Endothelial cell of umbilical vein (primary cell): ENCODE data around the gene ANKRD36C. TPM values are rescaled to one million over a fixed set of nuclear protein-coding genes. Genes with fewer than 3 reads are reported as not detected.
A peak's percentile ranks its signal among the peaks of the same experiment; 100 is the strongest.
"Not testable (repeated sequence)": the region's sequence is repeated elsewhere in the genome, so short reads cannot be mapped to it uniquely, and the experiment has no call there.

Source experiments
- BruUV-seq: library from RNA; stranded (reverse); fragments of 400-500 nt; replicated peaks from 2 replicates; lab custom pipeline; 2021; lab: Mats Ljungman, UMichigan
- CTCF ChIA-PET: fragments of 300-600, 350-600 bp; sonication (Branson Sonifier 250); formaldehyde crosslinking; loops from one replicate; lab custom pipeline; 2021; ENCODE audit warnings: antibody characterized with exemption, inconsistent platforms; lab: Charles Lee
- POLR2A ChIA-PET: fragments of 300-600, 350-600 bp; sonication (Branson Sonifier 250); formaldehyde crosslinking; loops from one replicate; lab custom pipeline; 2021; ENCODE audit warnings: antibody characterized with exemption, inconsistent platforms; lab: Charles Lee
- DNase-seq: peaks from one replicate; pipeline ENCODE4 v3.0.0-alpha.2; 2011; ENCODE audit warnings: low read depth, low spot score
- FAIRE-seq: peaks from 2 replicates; lab custom pipeline; 2011; peaks lifted over from hg19 to GRCh38; lab: Jason Lieb, UNC
- H2AFZ ChIP-seq: 2 replicates; pipeline ENCODE4 v1.6.0; 2012; ENCODE audit warnings: low read depth, low read length, control low read depth, inconsistent platforms
- H3K27ac ChIP-seq: 2 replicates; pipeline ENCODE4 v1.5.1; 2011; ENCODE audit warnings: low read depth, mild to moderate bottlenecking, control low read depth, low read length, moderate library complexity; ENCODE audit not compliant: insufficient read depth
- H3K27me3 ChIP-seq, 2 experiments: 2 replicates each; pipeline versions ENCODE4 v1.6.0 to v1.6.1; 2011; ENCODE audit warnings: low read length in 2 of 2, mixed read lengths in 1 of 2; ENCODE audit not compliant: control insufficient read depth in 2 of 2, insufficient read depth in 2 of 2
- H3K36me3 ChIP-seq, 2 experiments: 2 replicates in 1 of 2; 3 replicates in 1 of 2; pipeline ENCODE4 v1.5.1; 2011; ENCODE audit warnings: low read length in 2 of 2, mild to moderate bottlenecking in 1 of 2, moderate library complexity in 1 of 2; ENCODE audit not compliant: control insufficient read depth in 2 of 2, insufficient read depth in 2 of 2; ENCODE audit errors: extremely low read depth in 1 of 2
- H3K4me1 ChIP-seq: 3 replicates; pipeline ENCODE4 v1.5.1; 2011; ENCODE audit warnings: mild to moderate bottlenecking, low read length; ENCODE audit not compliant: control insufficient read depth, insufficient read depth; ENCODE audit errors: extremely low read depth
- H3K4me2 ChIP-seq: 2 replicates; pipeline ENCODE4 v1.6.1; 2011; ENCODE audit warnings: low read length, control low read depth, mixed read lengths; ENCODE audit not compliant: insufficient read depth
- H3K4me3 ChIP-seq, 3 experiments: fragments of 200-600 bp in 1 of 3; sonication (generic), shearing (Covaris generic) in 1 of 3; replicated peaks in 1 of 3; 2 replicates each; pipeline ENCODE4 v1.5.1; 2011 to 2016; ENCODE audit warnings: control low read depth in 3 of 3, low read length in 3 of 3, mild to moderate bottlenecking in 2 of 3, inconsistent platforms in 1 of 3, low read depth in 1 of 3, moderate library complexity in 1 of 3; ENCODE audit not compliant: insufficient read depth in 1 of 3
- H3K79me2 ChIP-seq: 2 replicates; pipeline ENCODE4 v1.6.0; 2012; ENCODE audit warnings: low read length, inconsistent platforms; ENCODE audit not compliant: control insufficient read depth, insufficient read depth
- H3K9ac ChIP-seq: replicated peaks from 2 replicates; pipeline ENCODE3; 2011; ENCODE audit warnings: low read length, control low read depth; ENCODE audit not compliant: insufficient read depth; ENCODE audit errors: extremely low read depth
- H3K9me1 ChIP-seq: replicated peaks from 3 replicates; pipeline ENCODE4 v1.6.0; 2011; ENCODE audit warnings: mild to moderate bottlenecking, low read length; ENCODE audit not compliant: control insufficient read depth, insufficient read depth; ENCODE audit errors: extremely low read depth
- H3K9me3 ChIP-seq: replicated peaks from 2 replicates; pipeline ENCODE4 v1.5.1; 2012; ENCODE audit warnings: low read length, inconsistent platforms; ENCODE audit not compliant: control insufficient read depth, insufficient read depth
- H4K20me1 ChIP-seq: replicated peaks from 2 replicates; pipeline ENCODE3; 2011; ENCODE audit warnings: mild to moderate bottlenecking, low read length; ENCODE audit not compliant: control insufficient read depth, insufficient read depth; ENCODE audit errors: extremely low read depth
- FOS ChIP-seq: IDR thresholded peaks from 2 replicates; pipeline ENCODE4 v1.6.1; 2011; ENCODE audit warnings: mild to moderate bottlenecking, low read length, moderate library complexity, borderline replicate concordance; ENCODE audit not compliant: insufficient read depth
- GATA2 ChIP-seq: IDR thresholded peaks from 2 replicates; pipeline ENCODE4 v1.7.0; 2011; ENCODE audit warnings: low read depth, mild to moderate bottlenecking, moderate library complexity, mixed read lengths, low read length; ENCODE audit not compliant: insufficient read length, insufficient read depth
- JUN ChIP-seq: IDR thresholded peaks from 2 replicates; pipeline ENCODE4 v1.6.1; 2011; ENCODE audit warnings: borderline replicate concordance, low read depth; ENCODE audit not compliant: insufficient read length, insufficient read depth
- dilution Hi-C: fragments of 300-500 bp; cut with MboI; formaldehyde crosslinking; loops from one replicate; pipeline ENCODE4 v1.15.0; 2019; ENCODE audit warnings: low sequenced_read_pairs; ENCODE audit not compliant: extremely low pct_ligation_motif_present
- intact Hi-C: fragments of 100-400 bp; cut with micrococcal nuclease; formaldehyde crosslinking; loops from one replicate; pipeline ENCODE4 v1.10.0; 2022
- polyA plus RNA-seq, 4 experiments: library from polyadenylated mRNA; depleted of rRNA in 3 of 4; stranded (reverse) in 3 of 4; unstranded in 1 of 4; fragments of >200 nt; gene quantifications; 2 replicates each; pipeline versions ENCODE4 v1.2.1 to v1.2.3, GENCODE V29; 2011 to 2012; ENCODE audit warnings: missing spikeins in 1 of 4
- total RNA-seq: library from RNA; stranded (reverse); gene quantifications from 2 replicates; pipeline ENCODE4 v1.2.3, GENCODE V29; 2021

Gene ANKRD36C
- total and polyA plus RNA-seq, 2 donors (not counting 3 experiments of a cell fraction or from before 2014, with no cell fraction given), result 4.4 to 108 TPM

DNA sequence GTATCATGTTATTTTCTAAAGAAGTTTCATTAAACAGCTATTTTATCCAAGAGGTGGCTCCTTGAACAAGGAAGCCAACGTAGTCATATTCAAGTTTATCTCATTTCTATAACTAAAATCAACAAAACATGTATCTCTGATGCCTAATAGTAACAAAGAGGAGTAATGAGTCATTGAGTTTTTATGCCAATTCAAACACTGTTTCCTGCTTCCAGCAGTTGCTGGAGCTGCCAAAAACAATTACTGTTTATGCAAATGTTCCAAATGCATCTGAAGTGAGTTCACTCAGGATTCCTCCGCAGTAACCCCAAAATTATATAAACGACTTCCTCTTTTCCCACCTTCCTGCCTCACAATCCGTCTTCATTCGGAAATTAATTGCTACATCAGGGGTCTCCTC lies 80.2 kb downstream of the ANKRD36C start:
- H3K4me3 ChIP-seq, H3K9me1 ChIP-seq, POLR2A ChIA-PET, H3K27me3 ChIP-seq, H3K9ac ChIP-seq, FAIRE-seq, intact Hi-C loops, H2AFZ ChIP-seq, CTCF ChIA-PET, BruUV-seq, H3K9me3 ChIP-seq, H3K36me3 ChIP-seq, H3K79me2 ChIP-seq, dilution Hi-C loops, H4K20me1 ChIP-seq: not testable (repeated sequence)
- peak; percentile 75 for DNase-seq
- H3K4me1 ChIP-seq, result peaks cover 52% of the 10 kb centered on the region
- H3K4me2 ChIP-seq, result peak overlapping the region; percentile 43
- peak overlapping the region; percentile 57 for H3K27ac ChIP-seq
- peak; percentile 72 for TF ChIP-seq FOS
- TF ChIP-seq JUN, result peak; percentile 79
- TF ChIP-seq GATA2, result peak; percentile 78

- H3K27ac ChIP-seq, H4K20me1 ChIP-seq, H2AFZ ChIP-seq, intact Hi-C loops, H3K4me3 ChIP-seq, H3K9ac ChIP-seq, dilution Hi-C loops, CTCF ChIA-PET, H3K79me2 ChIP-seq, H3K9me1 ChIP-seq, FAIRE-seq, H3K27me3 ChIP-seq, POLR2A ChIA-PET, BruUV-seq, H3K9me3 ChIP-seq, H3K36me3 ChIP-seq: not testable (repeated sequence)
- peak; percentile 42 for DNase-seq
- TF ChIP-seq FOS (peak; percentile 42), JUN (peak; percentile 12), GATA2 (peak; percentile 44)
- Histone ChIP-seq H3K4me1 (peaks cover 13% of the 10 kb centered on the region), H3K4me2 (peak overlapping the region; percentile 36)
These were observed 97.2 kb downstream of the ANKRD36C start for GRCh38 chr2:95894443-95894842.

GRCh38 chr2:95867929-95868328 lies 123.7 kb downstream of the ANKRD36C start:
- H3K27me3 ChIP-seq, intact Hi-C loops, DNase-seq, H3K4me1 ChIP-seq, H3K9ac ChIP-seq, BruUV-seq, H3K9me1 ChIP-seq, H3K79me2 ChIP-seq, H3K4me3 ChIP-seq, CTCF ChIA-PET, H3K36me3 ChIP-seq, H3K9me3 ChIP-seq, FAIRE-seq, H4K20me1 ChIP-seq, POLR2A ChIA-PET, H3K4me2 ChIP-seq, H3K27ac ChIP-seq, dilution Hi-C loops, H2AFZ ChIP-seq: not testable (repeated sequence)
